Left renal pelvis (tissue), 4 donors: ENCODE results near the gene KLHDC7B. TPM values are rescaled to one million over a fixed set of nuclear protein-coding genes. Genes with fewer than 3 reads are reported as not detected.

Experiments
- DNase-seq, 4 donors: peaks; one replicate each; pipeline ENCODE4 v3.0.0-alpha.2; 2013; ENCODE audit warnings: low read depth in 4 of 4, low spot score in 3 of 4
- polyA plus RNA-seq, 4 donors: library from polyadenylated mRNA; unstranded; fragments of 120-200 nt; gene quantifications; one replicate each; pipeline ENCODE4 v1.2.1, GENCODE V29; 2013; ENCODE audit not compliant: insufficient read length in 4 of 4

Gene KLHDC7B
- polyA plus RNA-seq, 4 donors, result 0.03 to 0.47 (median 0.32) TPM

GRCh38 chr22:50546326-50547262 lies 895 bp downstream of the KLHDC7B start:
- no peak for DNase-seq

GRCh38 chr22:50547263-50547985 lies 1.7 kb downstream of the KLHDC7B start:
- DNase-seq, result no peak

GRCh38 chr22:50548040-50548920 lies 2.6 kb downstream of the KLHDC7B start:
- DNase-seq, result no peak

GRCh38 chr22:50548921-50549790 lies 3.5 kb downstream of the KLHDC7B start:
- DNase-seq, result no peak

- no peak for DNase-seq
These were observed 4.7 kb downstream of the KLHDC7B start for GRCh38 chr22:50550395-50550794.

GRCh38 chr22:50551160-50551752 lies 5.6 kb downstream of the KLHDC7B start:
- no peak for DNase-seq

GRCh38 chr22:50553310-50553709 lies 7.6 kb downstream of the KLHDC7B start:
- no peak for DNase-seq

- DNase-seq, result no peak
These were observed 11.0 kb downstream of the KLHDC7B start for GRCh38 chr22:50556703-50557102.

GRCh38 chr22:50560034-50560433 lies 14.3 kb downstream of the KLHDC7B start:
- no peak for DNase-seq

- DNase-seq, result no peak
These were observed 16.0 kb downstream of the KLHDC7B start for GRCh38 chr22:50561401-50562358.

GRCh38 chr22:50562523-50563412 lies 17.1 kb downstream of the KLHDC7B start, which contains the start of gene SYCE3:
TSS of gene SYCE3 (minus strand) at chr22:50562919. CDS start at chr22:50556405, 6,514 bp downstream.
- DNase-seq, result peak; percentile 74 to 89 (median 86)

GRCh38 chr22:50563413-50564160 lies 17.9 kb downstream of the KLHDC7B start:
- no peak for DNase-seq

GRCh38 chr22:50564289-50564688 lies 18.6 kb downstream of the KLHDC7B start:
- DNase-seq, result no peak

GRCh38 chr22:50567721-50568252 lies 22.1 kb downstream of the KLHDC7B start:
- no peak for DNase-seq

- no peak for DNase-seq
These were observed 22.9 kb downstream of the KLHDC7B start for GRCh38 chr22:50568626-50569025.

- DNase-seq, result no peak
These were observed 23.4 kb downstream of the KLHDC7B start for GRCh38 chr22:50569041-50569459.
